GM18519 (cell line): Measurements from ENCODE around the gene PIP.
"Not testable (repeated sequence)": the region's sequence is repeated elsewhere in the genome, so short reads cannot be mapped to it uniquely, and the experiment has no call there.

Source experiments
- ATAC-seq: cut with Tn5 transposase; IDR thresholded peaks from one replicate; pipeline ENCODE4 v1.9.1; 2021; ENCODE audit warnings: mild to moderate bottlenecking, moderate library complexity; ENCODE audit not compliant: unreplicated experiment, low FRiP score

Gene PIP, protein sequence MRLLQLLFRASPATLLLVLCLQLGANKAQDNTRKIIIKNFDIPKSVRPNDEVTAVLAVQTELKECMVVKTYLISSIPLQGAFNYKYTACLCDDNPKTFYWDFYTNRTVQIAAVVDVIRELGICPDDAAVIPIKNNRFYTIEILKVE

GRCh38 chr7:143131781-143132180, at the start of gene PIP:
TSS of gene PIP (plus strand) at chr7:143132077. CDS start at chr7:143132117, 40 bp downstream.
- ATAC-seq = no peak

- peak; percentile 75 for ATAC-seq
Measured at GRCh38 chr7:143085109-143085508, 46.8 kb upstream of the PIP start.

DNA sequence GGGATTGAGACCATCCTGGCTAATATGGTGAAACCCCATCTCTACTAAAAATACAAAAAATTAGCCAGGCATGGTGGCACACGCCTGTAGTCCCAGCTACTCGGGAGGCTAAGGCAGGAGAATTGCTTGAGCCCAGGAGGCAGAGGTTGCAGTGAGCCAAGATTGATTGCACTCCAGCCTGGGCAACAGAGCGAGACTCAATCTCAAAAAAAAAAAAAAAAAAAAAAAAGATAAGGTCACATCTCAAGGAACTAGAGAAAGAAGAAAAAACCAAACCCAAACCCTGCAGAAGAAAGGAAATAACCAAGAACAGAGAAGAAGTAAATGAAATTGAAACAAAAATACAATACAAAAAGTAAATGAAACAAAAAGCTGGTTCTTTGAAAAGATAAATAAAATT, 46.3 kb upstream of the PIP start:
- ATAC-seq = not testable (repeated sequence)

DNA sequence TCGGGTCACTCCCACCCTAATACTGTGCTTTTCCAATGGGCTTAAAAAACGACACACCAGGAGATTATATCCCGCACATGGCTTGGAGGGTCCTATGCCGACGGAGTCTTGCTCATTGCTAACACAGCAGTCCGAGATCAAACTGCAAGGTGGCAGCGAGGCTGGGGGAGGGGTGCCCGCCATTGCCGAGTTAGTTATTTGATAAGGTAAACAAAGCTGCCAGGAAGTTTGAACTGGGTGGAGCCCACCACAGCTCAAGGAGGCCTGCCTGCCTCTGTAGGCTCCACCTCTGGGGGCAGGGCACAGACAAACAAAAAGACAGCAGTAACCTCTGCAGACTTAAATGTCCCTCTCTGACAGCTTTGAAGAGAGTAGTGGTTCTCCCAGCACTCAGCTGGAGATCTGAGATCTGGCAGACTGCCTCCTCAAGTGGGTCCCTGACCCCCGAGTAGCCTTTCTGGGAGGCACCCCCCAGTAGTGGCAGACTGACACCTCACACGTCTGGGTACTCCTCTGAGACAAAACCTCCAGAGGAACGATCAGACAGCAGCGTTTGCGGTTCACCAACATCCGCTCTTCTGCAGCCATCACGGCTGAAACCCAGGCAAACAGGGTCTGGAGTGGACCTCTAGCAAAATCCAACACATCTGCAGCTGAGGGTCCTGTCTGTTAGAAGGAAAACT, 43.2 kb upstream of the PIP start:
- ATAC-seq = not testable (repeated sequence)

- no peak for ATAC-seq
Measured at GRCh38 chr7:143096146-143096545, 35.7 kb upstream of the PIP start.

DNA sequence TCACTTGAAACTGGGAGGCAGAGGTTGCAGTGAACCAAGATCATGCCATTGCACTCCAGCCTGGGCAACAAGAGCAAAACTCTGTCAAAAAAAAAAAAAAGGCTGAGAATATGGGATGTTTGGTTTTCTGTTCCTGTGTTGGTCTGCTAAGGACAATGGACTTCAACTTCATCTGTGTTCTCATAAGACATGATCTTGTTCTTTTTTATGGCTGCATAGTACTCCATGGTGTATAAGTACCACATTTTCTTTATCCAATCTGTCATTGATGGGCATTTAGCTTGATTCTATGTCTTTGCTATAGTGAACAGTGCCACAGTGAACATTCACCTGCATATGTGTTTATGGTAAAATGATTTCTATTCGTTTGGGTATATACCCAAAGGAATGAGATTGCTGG, 32.3 kb upstream of the PIP start:
- not testable (repeated sequence) for ATAC-seq

GRCh38 chr7:143104759-143105158, 27.1 kb upstream of the PIP start:
- no peak for ATAC-seq

- ATAC-seq = not testable (repeated sequence)
Measured at GRCh38 chr7:143108019-143108418, 23.9 kb upstream of the PIP start.

DNA sequence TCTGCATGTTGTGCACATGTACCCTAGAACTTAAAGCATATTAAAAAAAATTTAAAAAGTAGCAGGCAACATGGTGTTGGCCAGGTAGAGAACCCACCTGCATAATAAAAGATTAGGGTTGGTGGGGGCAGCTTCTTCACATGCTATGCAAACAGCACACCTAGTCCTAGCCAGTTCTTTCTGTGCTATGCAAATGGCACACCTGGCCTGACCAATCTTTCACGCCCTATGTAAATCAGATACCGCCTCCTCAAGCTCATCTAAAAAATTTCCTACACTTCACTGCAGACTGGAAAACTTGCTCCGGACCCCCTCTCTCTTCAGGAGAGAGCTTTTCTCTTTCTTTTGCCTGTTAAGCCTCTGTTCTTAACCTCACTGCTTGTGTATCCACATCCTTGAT, 14.5 kb upstream of the PIP start:
- no peak for ATAC-seq

- no peak for ATAC-seq
Measured at GRCh38 chr7:143120691-143121405, 11.0 kb upstream of the PIP start.

DNA sequence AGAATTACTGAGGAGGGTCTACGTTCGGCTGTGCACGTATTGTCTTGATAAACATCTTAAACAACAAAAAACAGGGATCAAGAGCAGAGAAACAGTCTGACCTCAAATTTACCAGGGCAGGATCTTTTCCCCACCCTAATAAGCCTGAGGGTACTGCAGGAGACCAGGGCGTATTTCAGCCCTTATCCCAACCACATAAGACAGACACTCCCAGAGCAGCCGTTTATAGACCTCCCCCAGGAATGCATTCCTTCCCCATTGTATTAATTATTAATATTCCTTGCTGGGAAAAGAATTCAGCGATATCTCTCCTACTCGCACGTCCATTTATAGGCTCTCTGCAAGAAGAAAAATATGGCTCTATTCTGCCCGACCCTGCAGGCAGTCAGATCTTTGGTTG, 8.6 kb upstream of the PIP start:
- ATAC-seq = not testable (repeated sequence)

DNA sequence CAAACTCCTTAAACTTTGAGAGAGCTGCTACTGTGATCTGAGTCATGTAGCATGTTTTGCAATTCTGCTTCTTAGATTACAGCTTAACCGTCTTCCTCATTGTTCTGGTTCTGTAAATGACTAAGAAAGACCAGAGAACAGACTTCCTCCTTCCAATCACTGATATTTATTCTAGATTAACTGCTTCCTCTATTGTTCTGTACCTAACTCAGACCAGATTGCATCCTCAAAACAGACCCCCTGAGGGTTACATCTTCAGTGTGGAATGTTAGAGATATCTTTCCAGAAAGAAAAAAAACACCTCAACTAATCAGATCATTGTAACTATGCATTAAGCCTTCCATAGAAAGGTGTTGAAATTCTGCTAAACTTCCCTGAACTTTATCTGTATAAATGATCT, 5.7 kb upstream of the PIP start:
- ATAC-seq = no peak

DNA sequence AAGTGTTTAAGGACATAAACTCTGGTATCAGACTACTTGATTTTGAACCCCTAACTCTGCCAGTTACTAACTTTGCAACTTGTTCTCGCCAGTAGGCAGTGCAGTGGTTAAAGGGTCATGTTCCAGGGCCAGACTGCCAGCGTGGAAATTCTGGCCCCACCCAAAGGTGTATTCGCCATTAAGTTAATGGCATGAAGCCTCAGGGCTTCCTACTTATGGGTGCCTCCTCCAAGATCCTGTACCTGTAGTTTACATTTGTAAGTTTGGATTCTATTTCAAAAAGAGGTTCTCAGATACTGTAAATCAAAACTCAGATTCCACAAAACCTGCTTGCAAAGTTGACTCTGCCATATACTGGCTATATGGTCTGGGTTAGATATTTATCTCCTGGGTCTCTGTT, 2.8 kb upstream of the PIP start:
- no peak for ATAC-seq

- no peak for ATAC-seq
Measured at GRCh38 chr7:143129477-143129876, 2.4 kb upstream of the PIP start.

DNA sequence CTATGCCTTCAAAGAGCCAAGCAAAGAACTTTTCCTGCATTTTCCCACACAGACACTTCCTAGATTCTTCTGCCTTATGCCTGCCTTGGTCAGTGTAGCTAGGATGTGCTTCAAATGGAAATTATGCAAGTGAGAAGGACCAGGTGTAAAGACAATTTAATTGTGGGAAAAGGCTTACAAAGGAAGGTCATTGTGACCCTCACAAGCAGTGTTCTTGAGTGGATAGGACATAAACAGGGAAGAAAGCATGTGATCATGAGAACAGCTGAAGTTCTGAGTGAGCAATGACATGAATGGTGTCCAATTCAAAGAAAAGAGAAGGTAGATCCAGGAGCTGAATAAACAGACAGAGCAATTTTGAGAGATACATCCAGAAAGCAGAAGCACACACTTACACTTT, 1.3 kb upstream of the PIP start:
- no peak for ATAC-seq

GRCh38 chr7:143147070-143147469, 15.2 kb downstream of the PIP start:
- no peak for ATAC-seq

DNA sequence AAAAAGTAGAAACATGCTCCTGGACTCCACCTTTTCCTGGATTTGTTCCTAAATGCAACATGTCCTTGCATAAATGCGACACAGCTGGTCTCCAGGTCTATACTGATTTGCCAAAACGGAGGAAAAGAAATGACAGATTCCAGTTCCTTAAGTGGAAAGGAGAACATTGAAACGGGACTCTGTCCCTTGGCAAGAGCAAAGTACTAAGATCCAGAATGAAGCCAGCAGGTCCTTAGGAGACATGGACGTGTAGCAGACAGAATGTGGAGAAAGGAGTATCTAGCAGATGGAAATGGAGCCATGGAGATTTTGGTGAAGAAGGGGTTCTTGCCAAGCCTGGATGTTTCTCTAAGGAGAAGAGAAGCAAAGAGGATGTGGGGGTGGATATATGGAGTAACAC, 16.2 kb downstream of the PIP start:
- ATAC-seq = no peak

- no peak for ATAC-seq
Measured at GRCh38 chr7:143148651-143149050, 16.8 kb downstream of the PIP start.

DNA sequence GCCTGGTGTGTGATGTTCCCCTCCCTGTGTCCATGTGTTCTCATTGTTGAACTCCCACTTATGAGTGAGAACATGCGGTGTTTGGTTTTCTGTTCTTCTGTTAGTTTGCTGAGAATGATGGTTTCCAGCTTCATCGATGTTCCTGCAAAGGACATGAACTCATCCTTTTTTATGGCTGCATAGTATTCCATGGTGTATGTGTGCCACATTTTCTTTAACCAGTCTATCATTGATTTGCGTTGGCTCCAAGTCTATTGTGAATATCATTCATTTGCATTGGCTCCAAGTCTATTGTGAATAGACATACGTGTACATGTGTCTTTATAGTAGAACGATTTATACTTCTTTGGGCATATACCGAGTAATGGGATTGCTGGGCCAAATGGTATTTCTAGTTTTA, 18.8 kb downstream of the PIP start:
- not testable (repeated sequence) for ATAC-seq

GRCh38 chr7:143158617-143159016, 26.7 kb downstream of the PIP start:
- ATAC-seq = not testable (repeated sequence)

- no peak for ATAC-seq
Measured at GRCh38 chr7:143171697-143172096, 39.8 kb downstream of the PIP start.

DNA sequence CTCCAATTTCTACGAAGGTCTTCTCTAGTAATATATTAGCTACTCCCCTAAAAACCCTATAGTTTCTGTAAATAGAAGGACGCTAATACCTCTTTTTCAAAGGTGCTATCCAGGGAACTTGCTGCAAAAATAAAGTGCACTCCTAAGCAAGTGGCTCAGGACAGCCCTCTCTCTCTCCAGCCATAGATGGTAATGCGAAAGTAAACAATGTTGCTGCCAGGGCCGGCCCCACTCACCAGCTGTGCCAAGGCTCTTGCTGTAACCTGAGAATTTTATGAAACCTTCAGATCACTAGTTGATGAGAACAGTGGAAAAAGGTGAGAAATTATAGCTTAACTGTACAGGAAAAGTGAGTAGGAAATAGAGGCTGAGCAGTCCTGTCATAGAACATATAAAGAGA, 40.5 kb downstream of the PIP start:
- no peak for ATAC-seq
